ENCODE data around the gene SDK1. TPM values are rescaled to one million over a fixed set of nuclear protein-coding genes. Genes with fewer than 3 reads are reported as not detected.

SDK1 gene
- total and polyA plus RNA-seq, 2 experiments from 2014 or later, result 2.1 to 10.0 TPM

GRCh38 chr7:4115941-4116610 lies 815.0 kb downstream of the SDK1 start:
- H3K4me3 Mint-ChIP-seq, result no peak overlapping the region
- no peak overlapping the region for H2AFZ ChIP-seq

More at GRCh38 chr7:4115941-4116610, 815.0 kb downstream of the SDK1 start:
- Histone ChIP-seq H3K4me3 (no peak overlapping the region), H4K20me1 (replicated peaks; ENCODE audit: insufficient read depth) (no peaks in the 10 kb centered on the region), H3F3A (replicated peaks; ENCODE audit: low read depth) (no peaks in the 10 kb centered on the region), H3K4me1 (ENCODE audit: insufficient read depth) (no peaks in the 10 kb centered on the region), H3K27ac (ENCODE audit: low read depth) (no peak overlapping the region), H3K4me2 (no peak overlapping the region), H3K27me3 (ENCODE audit: insufficient read depth) (no peaks in the 10 kb centered on the region), H3K36me3 (ENCODE audit: insufficient read depth) (peaks cover 5% of the 10 kb centered on the region; the same call in 1 of the 2 replicates), H3K79me2 (replicated peaks; ENCODE audit: insufficient read depth) (no peaks in the 10 kb centered on the region), H3K9me2 (ENCODE audit: insufficient read depth) (no peaks in the 10 kb centered on the region)
- DNase-seq (ENCODE audit: low spot score), result no peak
- no peak for ATAC-seq
- H3K36me3 Mint-ChIP-seq (ENCODE audit: low read depth), result peaks cover 30% of the 10 kb centered on the region; the same call in 2 of the 3 replicates
- peaks cover 26% of the 10 kb centered on the region for H3K9me3 Mint-ChIP-seq
- peaks cover 5% of the 10 kb centered on the region for H3K4me1 Mint-ChIP-seq
- H3K27me3 Mint-ChIP-seq (ENCODE audit: insufficient read depth, low read depth, poor library complexity), result peaks cover 5% of the 10 kb centered on the region
- no peak overlapping the region for H3K27ac Mint-ChIP-seq
- no peak for TF ChIP-seq CTCF (conservative IDR thresholded peaks at IDR 0.05; ENCODE audit: low read depth in 2 of 2)
- no peak for TF ChIP-seq STAT1 (IDR thresholded peaks at IDR 0.05; ENCODE audit: unreplicated experiment)
- TF ChIP-seq ZNF462 (CRISPR knock-in tag; IDR thresholded peaks at IDR 0.05), result no peak
- no peak for TF ChIP-seq POLR2AphosphoS5 (IDR thresholded peaks at IDR 0.05; ENCODE audit: low read depth)
- no peak for TF ChIP-seq ZNF114 (CRISPR knock-in tag; IDR thresholded peaks at IDR 0.05)
- TF ChIP-seq NANOG (IDR thresholded peaks at IDR 0.05; ENCODE audit: borderline replicate concordance), result no peak
- no peak for TF ChIP-seq CREB1 (CRISPR knock-in tag; IDR thresholded peaks at IDR 0.05; ENCODE audit: low read depth)
- no peak for TF ChIP-seq ETS1 (IDR thresholded peaks at IDR 0.05)
- TF ChIP-seq EZH2phosphoT487 (IDR thresholded peaks at IDR 0.05; ENCODE audit: unreplicated experiment), result no peak
- no peak for TF ChIP-seq EZH2 (IDR thresholded peaks at IDR 0.05; ENCODE audit: low read depth, unreplicated experiment)
- no peak for TF ChIP-seq JUNB (IDR thresholded peaks at IDR 0.05; ENCODE audit: unreplicated experiment)
- no peak for TF ChIP-seq ZNF331 (CRISPR knock-in tag; IDR thresholded peaks at IDR 0.05; ENCODE audit: low read depth)
- no peak for TF ChIP-seq REST (IDR thresholded peaks at IDR 0.05; ENCODE audit: unreplicated experiment)

Measured in GM23338 (cell line).